Nucleus accumbens (tissue), 56 donors: ENCODE data around the gene C11orf71.

Experiments
- DNase-seq, 56 donors: peaks; one replicate each; lab custom pipeline; 2025; lab: John Stamatoyannopoulos, UW

C11orf71 gene

GRCh38 chr11:114362958-114363357 is 37.4 kb downstream of the C11orf71 start:
- DNase-seq, result no peak

GRCh38 chr11:114362326-114362725 is 38.0 kb downstream of the C11orf71 start:
- DNase-seq, result no peak

GRCh38 chr11:114359342-114359741 is 41.0 kb downstream of the C11orf71 start:
- no peak for DNase-seq

- no peak for DNase-seq
Measured at GRCh38 chr11:114358716-114359115, 41.6 kb downstream of the C11orf71 start.

GRCh38 chr11:114354076-114354475 is 46.2 kb downstream of the C11orf71 start:
- DNase-seq, result no peak

- no peak for DNase-seq
Measured at GRCh38 chr11:114353443-114353842, 46.9 kb downstream of the C11orf71 start.

GRCh38 chr11:114350022-114350421 is 50.3 kb downstream of the C11orf71 start:
- no peak for DNase-seq
